GM12878 (cell line): Measurements from ENCODE around the gene TRIM68. TPM values are rescaled to one million over a fixed set of nuclear protein-coding genes. Genes with fewer than 3 reads are reported as not detected.

Source experiments
- ASH2L ChIP-seq: fragments of 300-600, 200-600 bp; sonication (generic); IDR thresholded peaks from 2 replicates; pipeline ENCODE4 v1.6.1; 2017; ENCODE audit warnings: low read depth, mild to moderate bottlenecking, borderline replicate concordance
- CBFB ChIP-seq: IDR thresholded peaks from 2 replicates; pipeline ENCODE4 v1.6.1; 2016; ENCODE audit warnings: antibody characterized with exemption, low read depth
- CBX5 ChIP-seq: sonication (generic); IDR thresholded peaks from 2 replicates; pipeline ENCODE4 v1.6.1; 2016; ENCODE audit warnings: low read depth, moderate library complexity, mild to moderate bottlenecking, inconsistent platforms
- CHD2 ChIP-seq: IDR thresholded peaks from 2 replicates; pipeline ENCODE4 v1.6.1; 2011; ENCODE audit warnings: low read depth, low read length, improper control_type of control experiment, borderline replicate concordance
- CREM ChIP-seq: IDR thresholded peaks from 2 replicates; pipeline ENCODE4 v1.6.1; 2014; ENCODE audit warnings: antibody characterized with exemption, low read depth
- E2F4 ChIP-seq: IDR thresholded peaks from 2 replicates; pipeline ENCODE4 v1.6.1; 2012; ENCODE audit warnings: low read depth, low read length, improper control_type of control experiment
- E4F1 ChIP-seq: fragments of 450-650 bp; IDR thresholded peaks from 2 replicates; pipeline ENCODE4 v1.6.1; 2018; ENCODE audit warnings: borderline replicate concordance, mild to moderate bottlenecking; ENCODE audit not compliant: partially characterized antibody
- ESRRA ChIP-seq: IDR thresholded peaks from 2 replicates; pipeline ENCODE4 v1.6.1; 2012; ENCODE audit warnings: mild to moderate bottlenecking, low read length, improper control_type of control experiment
- FOS ChIP-seq: IDR thresholded peaks from 3 replicates; pipeline ENCODE4 v1.6.1; 2011; ENCODE audit warnings: borderline replicate concordance; ENCODE audit not compliant: insufficient read length; ENCODE audit errors: extremely low read depth
- GABPA ChIP-seq: IDR thresholded peaks from 2 replicates; pipeline ENCODE4 v1.6.1; 2014; ENCODE audit warnings: antibody characterized with exemption, low read depth, mild to moderate bottlenecking, inconsistent platforms
- HDGF ChIP-seq: fragments of 450-650 bp; IDR thresholded peaks from 2 replicates; pipeline ENCODE4 v1.6.1; 2016; ENCODE audit warnings: antibody characterized with exemption
- IRF3 ChIP-seq: fragments of 450-650 bp; IDR thresholded peaks from 2 replicates; pipeline ENCODE4 v1.6.1; 2014; ENCODE audit warnings: mild to moderate bottlenecking
- IRF4 ChIP-seq: IDR thresholded peaks from 2 replicates; pipeline ENCODE4 v1.6.1; 2011; ENCODE audit warnings: low read depth, low read length
- KLF5 ChIP-seq: fragments of 450-650 bp; IDR thresholded peaks from 2 replicates; pipeline ENCODE4 v1.6.1; 2014; ENCODE audit warnings: mild to moderate bottlenecking; ENCODE audit not compliant: partially characterized antibody
- MLLT1 ChIP-seq: fragments of 450-650 bp; IDR thresholded peaks from 2 replicates; pipeline ENCODE4 v1.6.1; 2016; ENCODE audit warnings: mild to moderate bottlenecking
- NFYA ChIP-seq: IDR thresholded peaks from 2 replicates; pipeline ENCODE4 v1.6.1; 2011; ENCODE audit warnings: low read depth, mild to moderate bottlenecking, low read length, improper control_type of control experiment, borderline replicate concordance
- NFYB ChIP-seq: IDR thresholded peaks from 2 replicates; pipeline ENCODE4 v1.6.1; 2011; ENCODE audit warnings: low read depth, mild to moderate bottlenecking, low read length, improper control_type of control experiment, moderate library complexity; ENCODE audit not compliant: insufficient read depth
- NKRF ChIP-seq: fragments of 450-650 bp; conservative IDR thresholded peaks from 2 replicates; pipeline ENCODE4 v1.6.1; 2017; ENCODE audit warnings: mild to moderate bottlenecking, moderate library complexity
- POLR2AphosphoS5 ChIP-seq: IDR thresholded peaks from 2 replicates; pipeline ENCODE4 v1.6.1; 2011; ENCODE audit warnings: mild to moderate bottlenecking, low read length, inconsistent platforms
- RFX5 ChIP-seq: IDR thresholded peaks from 2 replicates; pipeline ENCODE4 v1.6.1; 2011; ENCODE audit warnings: low read depth, low read length, improper control_type of control experiment
- SIN3A ChIP-seq: IDR thresholded peaks from 2 replicates; pipeline ENCODE4 v1.6.1; 2012; ENCODE audit warnings: low read depth, low read length, improper control_type of control experiment
- SP1 ChIP-seq: IDR thresholded peaks from one replicate; pipeline ENCODE4 v1.6.1; 2011; ENCODE audit warnings: low read depth, low read length
- polyA plus RNA-seq, 11 experiments: library from polyadenylated mRNA; depleted of rRNA in 4 of 11; unstranded in 6 of 11; stranded (reverse) in 5 of 11; fragments of >200 nt; fragmentation: Nextera tagmentation in 4 of 11; fragmentation: Illumina TruSeq in 1 of 11; extraction: Ambion mirVana in 4 of 11; extraction: Trizol in 1 of 11; gene quantifications; 1 replicate in 1 of 11; 2 replicates in 10 of 11; pipeline versions ENCODE4 v1.2.1 to v1.2.3, GENCODE V29; 2011 to 2016; ENCODE audit warnings: inconsistent platforms in 2 of 11, missing spikeins in 2 of 11, low read depth in 1 of 11
- total RNA-seq, 4 experiments: library from RNA; depleted of rRNA in 3 of 4; stranded (reverse); fragments of >200 nt in 3 of 4; fragmentation: Illumina TruSeq in 1 of 4; extraction: Trizol in 1 of 4; gene quantifications; 2 replicates each; pipeline versions ENCODE4 v1.2.1 to v1.2.3, GENCODE V29; 2013 to 2021

The TRIM68 gene
- total and polyA plus RNA-seq, 10 of the 15 experiments (the other 5 are each of a cell fraction or from before 2014, with no cell fraction given) = 3.3 to 13.7 (median 8.3) TPM

GRCh38 chr11:4607781-4608666 is at the start of gene TRIM68 (continued):
- TF ChIP-seq NKRF (0 out of 2 replicates have a peak, but pooled peaks have one; percentile 27), NFYB (peak; percentile 94), CBX5 (no peak), FOS (peak; percentile 71), CBFB (peak; percentile 60; the same call in 1 of the 2 replicates), CHD2 (peak; percentile 90), IRF3 (peak; percentile 79), KLF5 (peak; percentile 27), ASH2L (0 out of 2 replicates have a peak, but pooled peaks have one; percentile 38), ESRRA (no peak), E2F4 (no peak), GABPA (peak; percentile 51; the same call in 1 of the 2 replicates), CREM (no peak; the same call in 1 of the 2 replicates), RFX5 (peak; percentile 64), MLLT1 (peak; percentile 75; the same call in 1 of the 2 replicates), E4F1 (peak; percentile 17), SIN3A (peak; percentile 49), POLR2AphosphoS5 (peak; percentile 81), NFYA (peak; percentile 46), HDGF (peak; percentile 53; the same call in 1 of the 2 replicates), IRF4 (0 out of 2 replicates have a peak, but pooled peaks have one; percentile 11), SP1 (peak; percentile 96)
